ENCODE measurements around the gene ZSCAN23. TPM values are rescaled to one million over a fixed set of nuclear protein-coding genes. Genes with fewer than 3 reads are reported as not detected.
A peak's percentile ranks its signal among the peaks of the same experiment; 100 is the strongest.
"Not testable (repeated sequence)": the region's sequence is repeated elsewhere in the genome, so short reads cannot be mapped to it uniquely, and the experiment has no call there.

The ZSCAN23 gene
- total RNA-seq, 2 donors from 2014 or later = 0.40 to 1.5 TPM

DNA sequence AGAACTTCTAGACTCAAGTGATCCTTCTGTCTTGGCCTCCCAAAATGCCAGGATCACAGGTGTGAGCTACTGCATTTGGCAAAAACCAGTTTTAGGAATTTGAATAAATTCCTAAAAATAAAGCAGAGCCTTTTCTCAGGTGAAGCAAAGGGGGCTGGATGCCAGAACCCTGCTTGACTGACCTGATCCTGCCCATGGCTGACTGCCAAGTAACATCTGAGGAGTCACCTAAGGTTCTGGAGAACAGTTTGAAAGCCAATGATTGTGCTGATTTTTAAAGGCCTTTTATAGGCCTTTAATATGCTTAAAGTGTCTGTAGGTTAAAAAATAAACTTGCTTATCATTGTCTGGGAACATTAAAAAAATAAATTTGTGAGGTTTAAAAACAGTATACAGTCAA lies 29.6 kb downstream of the ZSCAN23 start:
- no peak for ATAC-seq
- no peak overlapping the region for H3K4me3 Mint-ChIP-seq

DNA sequence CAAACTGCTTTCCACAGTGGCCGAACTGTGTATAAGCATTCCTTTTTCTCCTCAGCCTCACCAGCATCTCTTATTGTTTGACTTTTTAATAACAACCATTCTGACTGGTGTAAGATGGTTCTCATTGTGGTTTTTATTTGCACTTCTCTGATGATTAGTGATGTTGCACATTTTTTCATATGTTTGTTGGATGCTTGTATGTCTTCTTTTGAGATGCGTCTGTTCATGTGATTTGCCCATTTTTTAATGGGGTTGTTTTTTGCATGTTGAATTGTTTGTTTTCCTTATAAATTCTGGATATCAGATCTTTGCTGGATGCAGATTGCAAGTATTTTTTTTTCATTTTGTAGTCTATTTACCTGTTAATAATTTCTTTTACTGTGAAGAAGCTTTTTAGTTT lies 32.5 kb downstream of the ZSCAN23 start:
- no peak overlapping the region for H3K4me3 Mint-ChIP-seq
- H3K27ac Mint-ChIP-seq = no peak overlapping the region
- peaks cover 0 to 8% of the 10 kb centered on the region in 2 donors for H3K4me1 Mint-ChIP-seq (ENCODE audit: low read depth in 2 of 2)
- ATAC-seq = no peak
- H3K27me3 Mint-ChIP-seq = peaks cover 42 to 53% of the 10 kb centered on the region in 2 donors
- DNase-seq (ENCODE audit: low spot score) = no peak
- H3K9me3 Mint-ChIP-seq = no peaks in the 10 kb centered on the region
- no peaks in the 10 kb centered on the region for H3K36me3 Mint-ChIP-seq

More for the DNA sequence above, 29.6 kb downstream of the ZSCAN23 start:
- DNase-seq (ENCODE audit: low spot score) = no peak
- no peaks in the 10 kb centered on the region for H3K9me3 Mint-ChIP-seq
- peaks cover 28 to 36% of the 10 kb centered on the region in 2 donors for H3K27me3 Mint-ChIP-seq
- peaks cover 0 to 3% of the 10 kb centered on the region in 2 donors for H3K4me1 Mint-ChIP-seq (ENCODE audit: low read depth in 2 of 2)
- H3K27ac Mint-ChIP-seq = no peak overlapping the region
- no peaks in the 10 kb centered on the region for H3K36me3 Mint-ChIP-seq

DNA sequence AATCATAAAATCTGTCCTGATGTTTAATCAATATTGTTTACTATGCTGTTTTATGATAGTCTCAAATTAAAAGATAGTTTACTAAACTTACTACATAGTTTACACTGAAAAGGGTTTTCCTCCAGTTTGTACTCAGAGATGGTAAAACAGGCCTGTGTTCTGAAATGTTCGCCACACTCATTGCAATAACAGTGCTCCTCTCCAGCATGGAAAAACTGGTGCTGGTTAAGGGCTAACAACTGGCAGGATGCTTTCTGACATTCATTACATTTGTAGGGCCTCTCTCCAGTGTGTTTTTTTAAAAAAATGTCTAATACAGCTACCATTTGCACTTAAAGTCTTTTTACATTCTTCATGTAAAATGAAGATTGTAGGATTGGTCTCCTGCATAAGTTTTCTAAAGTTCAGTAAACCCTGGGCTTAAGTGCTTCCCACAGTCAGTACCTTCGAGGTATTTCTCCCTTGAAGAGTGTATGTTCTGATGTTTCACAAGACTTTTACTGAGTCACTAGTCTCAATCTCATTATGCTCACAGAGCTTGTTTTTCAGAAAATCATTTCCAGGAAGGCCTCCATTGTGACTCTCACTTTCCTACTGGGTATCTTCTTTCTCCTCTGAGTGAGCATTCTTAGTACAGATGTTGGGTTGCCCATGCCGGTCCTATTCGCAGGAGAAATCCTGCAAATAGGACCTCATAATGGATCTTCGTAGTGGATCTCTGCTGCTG lies 35.1 kb downstream of the ZSCAN23 start:
- no peak overlapping the region for H3K27ac Mint-ChIP-seq
- no peak overlapping the region for H3K4me3 Mint-ChIP-seq
- no peaks in the 10 kb centered on the region for H3K36me3 Mint-ChIP-seq
- DNase-seq (ENCODE audit: low spot score) (no peak), ATAC-seq (peak; percentile 63 to 66)
- no peaks in the 10 kb centered on the region for H3K9me3 Mint-ChIP-seq
- peaks cover 0 to 8% of the 10 kb centered on the region in 2 donors for H3K4me1 Mint-ChIP-seq (ENCODE audit: low read depth in 2 of 2)
- H3K27me3 Mint-ChIP-seq = peaks cover 49 to 60% of the 10 kb centered on the region in 2 donors

DNA sequence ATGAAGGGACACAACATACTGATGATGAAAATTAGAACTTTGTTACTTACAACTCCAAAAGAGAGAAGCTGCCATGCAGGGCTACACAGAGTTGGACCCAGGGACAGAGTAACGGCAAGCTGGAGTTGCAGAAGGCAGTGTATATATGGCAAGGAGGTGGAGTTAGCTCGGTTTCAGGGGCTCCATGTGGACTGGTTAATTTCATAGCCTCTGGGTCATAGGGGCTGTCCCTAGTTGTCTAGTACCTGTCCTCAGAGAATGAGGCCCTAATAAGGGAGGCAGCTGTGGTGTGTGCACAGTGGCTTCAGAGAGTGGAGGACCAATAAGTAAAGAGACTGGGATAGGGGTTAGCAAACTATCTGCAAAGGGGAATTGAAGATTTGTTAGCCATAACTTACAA lies 35.9 kb downstream of the ZSCAN23 start:
- Mint-ChIP-seq H3K9me3 (no peaks in the 10 kb centered on the region), H3K27ac (no peak overlapping the region), H3K36me3 (no peaks in the 10 kb centered on the region), H3K4me1 (ENCODE audit: low read depth in 2 of 2) (peaks cover 0 to 8% of the 10 kb centered on the region in 2 donors), H3K27me3 (peaks cover 52 to 66% of the 10 kb centered on the region in 2 donors), H3K4me3 (no peak overlapping the region)
- ATAC-seq (no peak), DNase-seq (ENCODE audit: low spot score) (no peak)

DNA sequence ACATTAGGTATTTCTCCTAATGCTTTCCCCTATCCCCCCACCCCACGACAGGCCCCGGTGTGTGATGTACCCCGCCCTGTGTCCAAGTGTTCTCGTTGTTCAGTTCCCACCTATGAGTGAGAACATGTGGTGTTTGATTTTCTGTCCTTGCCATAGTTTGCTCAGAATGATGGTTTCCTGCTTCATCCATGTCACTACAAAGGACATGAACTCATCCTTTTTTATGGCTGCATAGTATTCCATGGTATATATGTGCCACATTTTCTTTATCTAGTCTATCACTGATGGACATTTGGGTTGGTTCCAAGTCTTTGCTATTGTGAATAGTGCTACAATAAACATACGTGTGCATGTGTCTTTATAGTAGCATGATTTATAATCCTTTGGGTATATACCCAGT lies 39.4 kb downstream of the ZSCAN23 start:
- peaks cover 47 to 50% of the 10 kb centered on the region in 2 donors for H3K27me3 Mint-ChIP-seq
- not testable (repeated sequence) for ATAC-seq; H3K27ac Mint-ChIP-seq; H3K4me3 Mint-ChIP-seq; DNase-seq (ENCODE audit: low spot score); H3K9me3 Mint-ChIP-seq; H3K36me3 Mint-ChIP-seq
- H3K4me1 Mint-ChIP-seq (ENCODE audit: low read depth in 2 of 2) = peaks cover 8 to 14% of the 10 kb centered on the region in 2 donors

DNA sequence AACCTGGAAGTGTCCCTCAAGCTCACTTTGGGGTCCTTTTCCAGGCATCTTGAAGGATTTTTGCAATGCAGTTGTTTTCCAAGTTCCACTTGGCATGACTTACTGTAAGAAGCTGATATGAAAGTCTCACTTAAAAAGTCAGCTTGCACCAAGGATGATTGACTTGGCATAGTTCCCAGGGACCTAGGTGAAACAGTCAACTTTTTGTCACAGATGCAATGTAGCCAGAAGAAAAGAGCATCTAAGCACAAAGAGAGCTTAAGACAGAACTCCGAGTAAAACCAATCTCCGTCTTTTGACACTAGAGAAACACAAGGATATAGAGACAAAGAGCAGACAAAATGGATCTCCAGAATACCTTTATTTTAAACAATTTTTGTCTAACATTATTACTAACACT lies 41.1 kb downstream of the ZSCAN23 start:
- no peak overlapping the region for H3K4me3 Mint-ChIP-seq
- peaks cover 16 to 20% of the 10 kb centered on the region in 2 donors for H3K4me1 Mint-ChIP-seq (ENCODE audit: low read depth in 2 of 2)
- peaks cover 38 to 46% of the 10 kb centered on the region in 2 donors for H3K27me3 Mint-ChIP-seq
- no peak for ATAC-seq
- no peak overlapping the region for H3K27ac Mint-ChIP-seq
- DNase-seq (ENCODE audit: low spot score) = no peak
- peaks cover 7% of the 10 kb centered on the region for H3K36me3 Mint-ChIP-seq
- no peaks in the 10 kb centered on the region for H3K9me3 Mint-ChIP-seq

DNA sequence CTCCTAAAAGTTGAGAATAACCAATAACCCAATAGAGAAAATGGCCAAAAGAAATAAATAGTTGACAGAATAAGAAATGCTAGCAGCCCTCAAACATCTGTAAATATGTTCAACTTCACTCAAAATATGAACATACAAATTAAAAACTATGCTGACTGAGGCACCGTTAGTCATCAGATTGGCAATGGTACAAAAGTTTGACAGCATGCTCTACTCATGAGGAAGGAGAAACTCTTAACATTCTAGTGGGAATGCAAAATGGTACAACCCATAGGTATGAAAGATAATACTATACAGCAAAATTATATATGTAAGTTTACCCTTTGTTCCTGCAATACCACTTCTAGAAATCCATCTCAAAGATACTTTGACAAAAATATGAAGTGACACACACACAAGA lies 42.1 kb downstream of the ZSCAN23 start:
- H3K27me3 Mint-ChIP-seq = peaks cover 34 to 37% of the 10 kb centered on the region in 2 donors
- H3K4me3 Mint-ChIP-seq = peak overlapping the region; percentile 2
- no peaks in the 10 kb centered on the region for H3K9me3 Mint-ChIP-seq
- peaks cover 27 to 31% of the 10 kb centered on the region in 2 donors for H3K4me1 Mint-ChIP-seq (ENCODE audit: low read depth in 2 of 2)
- DNase-seq (ENCODE audit: low spot score) = no peak
- H3K27ac Mint-ChIP-seq = peak overlapping the region in 1 of 2 donors; percentile 95
- peaks cover 17% of the 10 kb centered on the region for H3K36me3 Mint-ChIP-seq
- no peak for ATAC-seq

DNA sequence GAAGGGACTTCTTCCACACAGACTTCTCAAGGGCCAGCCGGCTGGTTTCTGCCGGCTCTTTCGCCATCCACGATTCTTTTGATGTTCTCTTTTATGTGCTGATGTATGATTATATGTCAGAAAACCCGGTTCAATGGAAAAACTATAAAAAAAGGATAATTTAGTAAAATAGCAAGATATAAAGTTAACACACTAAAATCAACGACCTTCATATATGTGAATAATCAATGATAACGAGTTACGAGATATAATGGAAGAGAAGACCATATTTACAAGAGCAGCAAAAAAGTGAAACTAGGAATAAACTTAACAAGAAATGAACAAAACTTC lies 43.2 kb downstream of the ZSCAN23 start:
- Mint-ChIP-seq H3K27ac (peak overlapping the region; percentile 80 to 95), H3K4me1 (ENCODE audit: low read depth in 2 of 2) (peaks cover 35 to 41% of the 10 kb centered on the region in 2 donors), H3K4me3 (peak overlapping the region; percentile 85), H3K9me3 (no peaks in the 10 kb centered on the region), H3K36me3 (peaks cover 23% of the 10 kb centered on the region), H3K27me3 (peaks cover 27 to 30% of the 10 kb centered on the region in 2 donors)
- no peak for DNase-seq (ENCODE audit: low spot score)
- no peak for ATAC-seq

DNA sequence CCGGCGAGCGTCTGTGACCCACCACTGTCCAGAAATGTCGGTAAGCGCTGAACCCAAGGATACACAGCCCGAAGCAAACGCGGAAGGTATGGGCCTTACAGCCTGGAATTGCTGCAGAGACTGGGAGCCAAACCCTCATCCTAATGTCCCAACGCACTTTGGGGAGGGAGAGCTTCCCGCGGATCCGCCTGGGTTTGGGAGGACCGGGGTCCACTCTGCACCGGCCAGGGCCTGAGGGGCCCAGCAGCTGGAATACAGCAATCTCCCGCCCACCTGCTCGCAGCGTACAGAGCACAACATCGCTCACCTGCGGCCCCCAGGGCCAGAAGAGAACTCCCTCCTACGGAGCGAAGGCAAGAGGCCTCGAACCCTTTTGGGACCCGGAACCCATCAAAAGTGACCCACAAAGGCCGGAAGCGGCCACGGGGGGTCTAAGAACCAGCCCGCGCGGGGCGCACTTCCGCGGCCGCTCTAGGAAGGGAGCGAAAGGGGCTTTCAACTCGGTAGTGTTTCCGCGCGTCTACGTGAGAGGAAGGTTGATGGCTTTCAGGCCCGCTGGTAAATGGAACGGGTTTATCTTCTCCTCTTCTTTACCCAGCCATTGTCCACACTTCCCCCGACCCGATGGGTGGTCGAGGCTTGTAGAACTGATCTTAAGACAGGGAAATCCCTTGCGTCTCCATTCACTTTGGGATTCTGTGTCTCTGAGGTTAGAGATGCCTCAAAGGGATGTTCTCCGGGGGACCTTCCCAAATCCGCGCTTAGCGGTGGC lies 43.8 kb downstream of the ZSCAN23 start, which contains the start of gene ZSCAN12:
TSS of gene ZSCAN12 (minus strand) at position 398 of the 772 bp plus-strand sequence. CDS start 1,342 bp downstream, outside the sequence.
- DNase-seq (ENCODE audit: low spot score) (peak; percentile 93), ATAC-seq (peak; percentile 96 to 98)
- Mint-ChIP-seq H3K36me3 (peaks cover 23% of the 10 kb centered on the region), H3K9me3 (no peaks in the 10 kb centered on the region), H3K27me3 (peaks cover 25 to 28% of the 10 kb centered on the region in 2 donors), H3K27ac (peak within 1 kb of the TSS; percentile 80 to 95), H3K4me3 (peak within 1 kb of the TSS; percentile 85), H3K4me1 (ENCODE audit: low read depth in 2 of 2) (peaks cover 39 to 46% of the 10 kb centered on the region in 2 donors)

DNA sequence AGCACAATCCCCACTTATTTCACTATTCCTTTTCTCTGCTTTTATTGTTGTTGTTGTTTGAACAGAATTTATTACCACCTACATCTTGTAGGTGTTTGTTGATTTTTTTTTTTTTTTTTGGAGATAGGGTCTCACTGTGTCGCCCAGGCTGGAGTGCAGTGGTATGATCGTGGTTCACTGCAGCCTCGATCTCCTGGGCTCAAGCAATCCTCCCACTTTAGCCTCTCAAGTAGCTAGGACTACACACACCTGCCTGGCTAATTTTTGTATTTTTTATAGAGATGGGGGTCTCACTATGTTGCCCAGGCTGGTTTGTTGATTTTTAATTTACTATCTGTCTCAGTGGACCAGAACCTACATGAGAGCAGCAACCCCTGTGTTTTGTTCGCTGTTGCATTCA lies 47.4 kb downstream of the ZSCAN23 start:
- no peaks in the 10 kb centered on the region for H3K9me3 Mint-ChIP-seq
- ATAC-seq (no peak), DNase-seq (ENCODE audit: low spot score) (no peak)
- H3K4me3 Mint-ChIP-seq = no peak overlapping the region
- peaks cover 0 to 5% of the 10 kb centered on the region in 2 donors for H3K27me3 Mint-ChIP-seq
- peaks cover 48% of the 10 kb centered on the region for H3K36me3 Mint-ChIP-seq
- H3K27ac Mint-ChIP-seq = no peak overlapping the region
- H3K4me1 Mint-ChIP-seq (ENCODE audit: low read depth in 2 of 2) = peaks cover 47 to 53% of the 10 kb centered on the region in 2 donors

DNA sequence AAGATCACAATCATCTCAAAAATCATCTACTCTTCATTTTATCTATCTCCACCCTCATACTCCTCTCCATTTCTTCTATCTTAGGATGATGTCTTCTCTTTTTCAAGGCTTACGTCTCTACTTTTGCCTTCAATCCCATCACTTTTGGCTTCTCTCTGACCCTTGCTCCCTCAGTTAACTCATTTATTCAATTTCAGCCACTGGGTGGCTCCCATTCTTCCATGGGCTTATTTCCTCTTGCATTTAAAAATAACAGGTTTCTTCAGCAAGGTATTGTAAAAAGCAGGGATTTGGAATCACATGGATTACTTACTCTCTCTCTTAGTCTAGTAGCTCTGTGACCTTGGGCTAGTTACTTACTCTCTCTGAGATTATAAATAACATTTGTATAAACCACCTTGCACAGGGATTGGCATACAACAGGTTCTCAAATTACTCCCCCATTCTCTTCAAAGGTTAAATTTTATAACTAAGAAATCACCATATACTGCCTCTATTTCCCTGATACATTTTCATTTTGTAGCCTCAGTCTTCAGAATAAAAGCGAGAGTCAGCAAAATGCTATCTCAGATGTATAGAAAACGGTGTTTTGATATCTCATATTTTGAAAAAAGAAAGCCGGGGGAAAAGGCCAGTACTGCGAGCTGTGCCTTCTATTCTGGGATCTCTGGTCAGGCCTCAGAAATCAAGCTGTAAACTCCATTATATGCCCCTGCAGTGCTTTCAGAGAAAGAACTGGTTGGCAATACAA lies 49.2 kb downstream of the ZSCAN23 start:
- Mint-ChIP-seq H3K27ac (peak overlapping the region in 1 of 2 donors; percentile 14), H3K4me1 (ENCODE audit: low read depth in 2 of 2) (peaks cover 44 to 45% of the 10 kb centered on the region in 2 donors), H3K36me3 (peaks cover 60% of the 10 kb centered on the region), H3K4me3 (no peak overlapping the region), H3K27me3 (no peaks in the 10 kb centered on the region), H3K9me3 (no peaks in the 10 kb centered on the region)
- DNase-seq (ENCODE audit: low spot score) (no peak), ATAC-seq (no peak)

DNA sequence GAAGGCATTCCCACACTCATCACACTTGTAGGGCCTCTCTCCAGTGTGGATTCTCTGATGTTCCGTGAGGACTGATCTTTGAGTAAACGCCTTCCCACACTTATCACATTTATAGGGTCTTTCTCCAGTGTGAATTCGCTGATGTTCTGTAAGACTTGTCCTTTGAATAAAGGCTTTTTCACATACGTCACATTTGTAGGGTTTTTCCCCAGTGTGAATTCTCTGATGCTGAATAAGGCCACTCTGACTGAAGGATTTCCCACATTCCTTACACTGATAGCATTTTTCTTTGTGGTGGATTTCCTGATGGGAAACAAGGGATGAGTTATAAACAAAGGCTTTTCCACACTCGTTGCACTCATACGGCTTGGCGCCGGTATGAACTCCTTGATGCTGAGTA lies 52.6 kb downstream of the ZSCAN23 start:
- DNase-seq (ENCODE audit: low spot score) = no peak
- H3K4me1 Mint-ChIP-seq (ENCODE audit: low read depth in 2 of 2) = peaks cover 37 to 40% of the 10 kb centered on the region in 2 donors
- H3K4me3 Mint-ChIP-seq = no peak overlapping the region
- no peak overlapping the region for H3K27ac Mint-ChIP-seq
- H3K36me3 Mint-ChIP-seq = peaks cover 57% of the 10 kb centered on the region
- no peaks in the 10 kb centered on the region for H3K27me3 Mint-ChIP-seq
- no peak for ATAC-seq
- H3K9me3 Mint-ChIP-seq = no peaks in the 10 kb centered on the region

DNA sequence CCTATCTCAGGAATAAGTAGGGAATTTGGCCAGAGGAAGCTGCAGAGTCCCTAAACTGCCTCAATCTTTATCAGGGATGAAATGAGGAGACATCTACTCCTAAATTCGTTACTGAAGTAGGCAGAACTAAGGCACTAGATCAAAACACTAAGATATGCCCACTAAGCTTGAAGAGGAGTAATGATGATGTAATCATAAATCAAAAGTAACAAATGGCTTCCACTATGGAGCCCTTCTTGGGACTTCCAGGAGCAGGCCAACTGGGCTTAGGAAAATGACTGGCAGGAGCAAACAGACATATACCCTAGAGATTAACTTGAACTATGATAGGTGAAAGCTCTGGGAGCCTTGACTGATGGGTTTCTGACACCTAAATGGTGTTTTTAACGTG lies 59.2 kb downstream of the ZSCAN23 start:
- no peak overlapping the region for H3K4me3 Mint-ChIP-seq
- H3K27ac Mint-ChIP-seq = no peak overlapping the region
- no peak for ATAC-seq
- H3K4me1 Mint-ChIP-seq (ENCODE audit: low read depth in 2 of 2) = peaks cover 43 to 47% of the 10 kb centered on the region in 2 donors
- no peaks in the 10 kb centered on the region for H3K27me3 Mint-ChIP-seq
- peaks cover 51% of the 10 kb centered on the region for H3K36me3 Mint-ChIP-seq
- no peaks in the 10 kb centered on the region for H3K9me3 Mint-ChIP-seq
- DNase-seq (ENCODE audit: low spot score) = no peak

Measured in natural killer cell treated with Interleukin-12 subunit alpha and Interleukin-12 subunit beta and Interleukin-15 and Interleukin-18, amount 100 ng/mL, for 72 hours (primary cell).